ENCODE data around the gene HBS1L. TPM values are rescaled to one million over a fixed set of nuclear protein-coding genes. Genes with fewer than 3 reads are reported as not detected.

Gene HBS1L
- total RNA-seq, 1 experiment from 2014 or later, result 89.4 TPM

- DNase-seq (ENCODE audit: low read depth, low spot score) (no peak), ATAC-seq (no peak)
- H3K9ac ChIP-seq (ENCODE audit: low read length), result no peak within 1 kb of the TSS
- POLR2A ChIA-PET, result no interaction called here
- H3K9me3 ChIP-seq (ENCODE audit: control insufficient read depth in 1 of 2, insufficient read depth in 1 of 2, low read depth in 1 of 2, low read length in 2 of 2), result no peaks in the 10 kb centered on the region; a peak in 1 of 4 replicates
- H3K4me2 ChIP-seq (ENCODE audit: low read length), result no peak within 1 kb of the TSS
- intact Hi-C loops (cut with micrococcal nuclease), result loop anchor here (10.0 kb wide), 1 partner anchor 305 kb away; no protein-coding TSS in a partner anchor
- H3K36me3 ChIP-seq (ENCODE audit: control insufficient read depth in 1 of 2, insufficient read depth in 2 of 2, low read length in 2 of 2), result no peaks in the 10 kb centered on the region
- RAD21 ChIA-PET (ENCODE audit: low non-redundant PET in 1 of 2, low total read pairs in 2 of 2, uncharacterized antibody in 2 of 2, unreplicated experiment in 2 of 2), result no interaction called here
- TF ChIP-seq ZBTB33 (IDR thresholded peaks at IDR 0.05; ENCODE audit: extremely low read depth, insufficient replicate concordance, low read length), result no peak
- TF ChIP-seq TCF7L2 (IDR thresholded peaks at IDR 0.05; ENCODE audit: borderline replicate concordance, extremely low read depth, insufficient read depth, insufficient read length), result no peak
- TF ChIP-seq ZFX (IDR thresholded peaks at IDR 0.05), result no peak
- no peak for TF ChIP-seq YY1 (IDR thresholded peaks at IDR 0.05; ENCODE audit: extremely low read depth, insufficient replicate concordance, low read depth, low read length)
- TF ChIP-seq POLR2AphosphoS5 (IDR thresholded peaks at IDR 0.05; ENCODE audit: low read depth, low read length), result no peak
- TF ChIP-seq JUND (IDR thresholded peaks at IDR 0.05), result no peak
- TF ChIP-seq MAX (IDR thresholded peaks at IDR 0.05), result no peak
- no peak for TF ChIP-seq ZNF274 (IDR thresholded peaks at IDR 0.05; ENCODE audit: low read depth, low read length)
- TF ChIP-seq CEBPB (IDR thresholded peaks at IDR 0.05; ENCODE audit: low read depth), result no peak
- no peak for TF ChIP-seq SIN3A (IDR thresholded peaks at IDR 0.05; ENCODE audit: low read depth)
- TF ChIP-seq POLR2A (IDR thresholded peaks at IDR 0.05; ENCODE audit: borderline replicate concordance, extremely low read depth, insufficient read depth, insufficient read length), result no peak
- TF ChIP-seq CBX3 (IDR thresholded peaks at IDR 0.05; ENCODE audit: low read depth), result no peak
- TF ChIP-seq, protein P1, sequence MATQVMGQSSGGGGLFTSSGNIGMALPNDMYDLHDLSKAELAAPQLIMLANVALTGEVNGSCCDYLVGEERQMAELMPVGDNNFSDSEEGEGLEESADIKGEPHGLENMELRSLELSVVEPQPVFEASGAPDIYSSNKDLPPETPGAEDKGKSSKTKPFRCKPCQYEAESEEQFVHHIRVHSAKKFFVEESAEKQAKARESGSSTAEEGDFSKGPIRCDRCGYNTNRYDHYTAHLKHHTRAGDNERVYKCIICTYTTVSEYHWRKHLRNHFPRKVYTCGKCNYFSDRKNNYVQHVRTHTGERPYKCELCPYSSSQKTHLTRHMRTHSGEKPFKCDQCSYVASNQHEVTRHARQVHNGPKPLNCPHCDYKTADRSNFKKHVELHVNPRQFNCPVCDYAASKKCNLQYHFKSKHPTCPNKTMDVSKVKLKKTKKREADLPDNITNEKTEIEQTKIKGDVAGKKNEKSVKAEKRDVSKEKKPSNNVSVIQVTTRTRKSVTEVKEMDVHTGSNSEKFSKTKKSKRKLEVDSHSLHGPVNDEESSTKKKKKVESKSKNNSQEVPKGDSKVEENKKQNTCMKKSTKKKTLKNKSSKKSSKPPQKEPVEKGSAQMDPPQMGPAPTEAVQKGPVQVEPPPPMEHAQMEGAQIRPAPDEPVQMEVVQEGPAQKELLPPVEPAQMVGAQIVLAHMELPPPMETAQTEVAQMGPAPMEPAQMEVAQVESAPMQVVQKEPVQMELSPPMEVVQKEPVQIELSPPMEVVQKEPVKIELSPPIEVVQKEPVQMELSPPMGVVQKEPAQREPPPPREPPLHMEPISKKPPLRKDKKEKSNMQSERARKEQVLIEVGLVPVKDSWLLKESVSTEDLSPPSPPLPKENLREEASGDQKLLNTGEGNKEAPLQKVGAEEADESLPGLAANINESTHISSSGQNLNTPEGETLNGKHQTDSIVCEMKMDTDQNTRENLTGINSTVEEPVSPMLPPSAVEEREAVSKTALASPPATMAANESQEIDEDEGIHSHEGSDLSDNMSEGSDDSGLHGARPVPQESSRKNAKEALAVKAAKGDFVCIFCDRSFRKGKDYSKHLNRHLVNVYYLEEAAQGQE (IDR thresholded peaks at IDR 0.05; ENCODE audit: low read depth), result no peak
- no peak for TF ChIP-seq EGR1 (IDR thresholded peaks at IDR 0.05; ENCODE audit: low read depth)
- TF ChIP-seq RAD21 (IDR thresholded peaks at IDR 0.05; ENCODE audit: low read depth), result no peak
- CTCF ChIA-PET, result interaction anchor here (4.8 kb wide), 1 partner anchor 10 kb away, joined by 28 read pairs; no protein-coding TSS in a partner anchor
- H2AFZ ChIP-seq (ENCODE audit: low read depth, low read length, poor library complexity, severe bottlenecking), result no peak within 1 kb of the TSS
- H3K27ac ChIP-seq (ENCODE audit: low read depth, low read length), result no peak within 1 kb of the TSS
- no peaks in the 10 kb centered on the region for H3K79me2 ChIP-seq (ENCODE audit: insufficient read depth, low read length)
- no peaks in the 10 kb centered on the region for H4K20me1 ChIP-seq (ENCODE audit: insufficient read depth)
- no peaks in the 10 kb centered on the region for H3K9me2 ChIP-seq (ENCODE audit: insufficient read depth)
- no peak within 1 kb of the TSS for H3K4me3 ChIP-seq (replicated peaks in 1 of 2; ENCODE audit: low read depth in 1 of 2, low read length in 2 of 2)
- BruUV-seq (replicated peaks), result no TSS peak
- no peaks in the 10 kb centered on the region for H3K27me3 ChIP-seq (ENCODE audit: insufficient read depth, low read length)
- H3K4me1 ChIP-seq (ENCODE audit: control insufficient read depth in 1 of 2, insufficient read depth in 2 of 2, low read length in 2 of 2), result no peaks in the 10 kb centered on the region; a peak in 1 of 4 replicates
Observed at GRCh38 chr6:134949927-134950326, 104.7 kb downstream of the HBS1L start, which contains the start of gene ALDH8A1. Gene ALDH8A1, minus strand, starts transcription at chr6:134950101. Its CDS starts 48 bp downstream, at chr6:134950053.
